ENCODE results near the gene SLC44A3.

- TF ChIP-seq GATA2 (IDR thresholded peaks at IDR 0.05; ENCODE audit: low read depth, low read length) (no peak), GATA3 (IDR thresholded peaks at IDR 0.05; ENCODE audit: low read depth, low read length) (no peak)
Measured at GRCh38 chr1:94940738-94941137, 120.6 kb downstream of the SLC44A3 start.
